ENCODE data around the gene ANKRD28.

Gene ANKRD28

DNA sequence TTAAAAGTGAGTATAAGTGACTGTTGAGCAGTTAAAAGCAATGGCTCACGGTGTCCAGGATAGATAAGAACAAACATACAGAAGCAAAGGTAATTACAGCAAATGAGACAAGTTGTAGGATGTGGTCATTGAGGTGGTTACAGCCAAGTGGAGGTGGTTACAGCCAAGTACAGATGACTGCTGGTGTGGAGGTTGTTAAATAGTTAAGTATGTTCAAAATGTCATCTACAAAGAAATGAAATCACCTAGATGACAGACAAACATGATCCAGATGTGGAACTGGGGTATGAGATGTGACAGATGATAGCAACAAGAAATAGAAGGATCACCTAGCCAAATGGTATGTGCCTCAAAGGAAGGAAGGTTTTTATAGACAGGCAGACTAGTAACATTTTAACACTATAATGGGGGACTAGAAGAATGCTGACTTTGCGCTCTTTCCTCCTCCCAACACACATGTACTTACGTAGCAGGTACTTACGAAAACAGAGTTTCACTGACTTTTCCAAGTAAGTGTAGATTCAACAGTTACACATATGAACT is 6.8 kb upstream of the ANKRD28 start:
- in situ Hi-C loops (cut with MboI; ENCODE audit: low sequenced_read_pairs) = no loop called here

DNA sequence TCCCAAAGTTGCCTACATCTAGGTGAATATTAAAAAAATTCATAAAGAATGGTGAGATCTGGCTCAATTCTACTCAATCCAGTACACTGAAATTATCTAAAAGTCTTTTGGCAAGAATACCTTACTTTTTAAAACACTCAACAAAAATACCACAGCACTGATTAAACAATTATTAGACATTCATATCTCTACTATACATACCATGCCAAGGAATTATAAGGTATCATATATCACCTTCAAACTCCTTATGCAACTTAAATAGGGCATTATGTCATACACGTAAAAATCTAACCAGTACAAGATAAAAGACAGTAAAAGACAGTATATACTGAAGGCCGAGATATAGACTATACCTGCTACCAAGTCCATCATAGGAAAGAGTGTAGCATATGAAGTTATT is 6.1 kb upstream of the ANKRD28 start:
- in situ Hi-C loops (cut with MboI; ENCODE audit: low sequenced_read_pairs) = no loop called here

DNA sequence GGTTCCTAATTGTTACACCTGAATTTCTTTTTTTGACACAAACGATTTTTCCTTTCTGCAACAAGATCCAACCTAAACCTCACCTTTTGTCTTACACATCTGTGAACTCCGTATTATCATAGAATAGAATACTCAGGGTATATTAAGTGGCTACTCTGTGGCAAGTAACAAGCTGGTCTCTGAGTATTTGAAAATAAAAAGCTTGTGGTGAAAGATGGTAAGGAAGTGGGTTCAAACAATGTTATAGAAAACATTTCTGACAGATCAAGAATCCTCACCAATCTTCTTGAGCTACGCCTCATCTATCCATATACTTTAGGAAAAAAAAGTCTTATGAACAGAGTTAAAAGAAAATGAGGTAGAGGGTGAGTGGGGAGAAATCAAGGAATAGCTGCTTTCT is 3.5 kb upstream of the ANKRD28 start:
- in situ Hi-C loops (cut with MboI; ENCODE audit: low sequenced_read_pairs) = no loop called here

DNA sequence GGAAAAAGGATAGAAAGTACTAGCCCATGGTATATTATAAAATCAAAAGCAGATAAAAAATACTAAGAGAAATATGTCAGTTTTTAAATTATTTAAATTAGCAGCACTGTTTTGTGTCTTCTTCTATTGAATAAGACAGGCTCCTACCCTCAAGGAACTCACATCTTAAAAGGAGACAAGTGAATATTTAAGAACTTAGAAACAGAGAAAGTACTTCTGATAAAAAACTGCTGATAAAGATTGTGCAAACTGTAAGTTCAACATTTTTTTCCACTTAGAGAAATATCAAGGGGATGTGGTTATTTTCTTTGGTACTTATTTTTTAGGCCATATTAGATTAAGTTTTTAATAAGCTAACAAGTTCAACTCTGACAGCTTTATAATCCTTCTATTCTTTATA is 3.0 kb upstream of the ANKRD28 start:
- in situ Hi-C loops (cut with MboI; ENCODE audit: low sequenced_read_pairs) = no loop called here

DNA sequence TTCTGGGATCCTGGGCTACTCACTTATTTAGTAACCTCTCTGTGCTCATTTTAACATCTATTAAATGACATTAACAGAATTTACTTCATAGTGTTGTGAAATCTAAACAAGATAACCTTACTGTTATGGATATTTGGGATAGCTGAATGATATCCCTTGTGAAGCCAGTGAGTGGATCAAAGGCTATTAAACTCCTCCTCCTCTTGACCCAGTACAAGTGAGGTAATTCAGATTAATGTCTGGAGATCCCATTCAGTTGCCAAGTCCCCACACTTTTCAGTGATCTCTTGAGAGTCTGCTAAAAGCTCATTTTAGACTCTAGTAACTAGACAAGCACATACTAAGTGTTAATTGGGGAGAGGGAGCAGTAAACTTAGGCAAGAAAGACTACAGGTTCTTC is 2.5 kb upstream of the ANKRD28 start:
- in situ Hi-C loops (cut with MboI; ENCODE audit: low sequenced_read_pairs) = no loop called here

DNA sequence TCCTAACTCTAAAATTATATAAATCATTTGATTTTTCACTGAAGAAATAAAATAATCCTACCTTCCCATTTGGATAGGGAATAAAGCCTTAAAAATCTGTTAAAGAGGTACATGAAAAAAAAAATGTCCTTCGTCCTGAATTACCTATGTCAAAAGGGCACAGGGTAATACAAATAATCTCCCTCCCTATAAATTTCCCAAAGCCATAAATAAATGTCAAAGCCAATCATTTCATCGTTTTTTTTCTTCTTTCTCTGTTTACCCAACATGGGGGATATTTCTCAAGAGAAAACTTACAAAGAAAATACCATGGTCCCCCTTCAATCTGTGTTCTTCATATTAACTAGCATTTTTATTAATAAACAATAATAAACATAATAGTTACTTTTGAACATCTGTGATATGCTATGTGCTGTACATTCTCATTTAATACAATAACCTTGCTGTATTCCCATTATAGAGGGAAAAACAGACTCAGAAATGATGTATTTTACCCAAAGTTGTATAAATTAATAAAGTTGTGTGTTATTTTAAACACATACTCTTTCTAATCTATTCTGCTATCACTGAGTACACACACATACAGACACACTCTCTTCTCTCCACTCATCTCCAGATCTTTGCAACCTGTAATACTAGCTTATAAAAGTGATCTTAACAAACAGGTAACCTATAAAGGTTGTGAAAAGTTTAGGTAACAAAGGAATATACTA is 910 bp upstream of the ANKRD28 start:
- in situ Hi-C loops (cut with MboI; ENCODE audit: low sequenced_read_pairs) = no loop called here

DNA sequence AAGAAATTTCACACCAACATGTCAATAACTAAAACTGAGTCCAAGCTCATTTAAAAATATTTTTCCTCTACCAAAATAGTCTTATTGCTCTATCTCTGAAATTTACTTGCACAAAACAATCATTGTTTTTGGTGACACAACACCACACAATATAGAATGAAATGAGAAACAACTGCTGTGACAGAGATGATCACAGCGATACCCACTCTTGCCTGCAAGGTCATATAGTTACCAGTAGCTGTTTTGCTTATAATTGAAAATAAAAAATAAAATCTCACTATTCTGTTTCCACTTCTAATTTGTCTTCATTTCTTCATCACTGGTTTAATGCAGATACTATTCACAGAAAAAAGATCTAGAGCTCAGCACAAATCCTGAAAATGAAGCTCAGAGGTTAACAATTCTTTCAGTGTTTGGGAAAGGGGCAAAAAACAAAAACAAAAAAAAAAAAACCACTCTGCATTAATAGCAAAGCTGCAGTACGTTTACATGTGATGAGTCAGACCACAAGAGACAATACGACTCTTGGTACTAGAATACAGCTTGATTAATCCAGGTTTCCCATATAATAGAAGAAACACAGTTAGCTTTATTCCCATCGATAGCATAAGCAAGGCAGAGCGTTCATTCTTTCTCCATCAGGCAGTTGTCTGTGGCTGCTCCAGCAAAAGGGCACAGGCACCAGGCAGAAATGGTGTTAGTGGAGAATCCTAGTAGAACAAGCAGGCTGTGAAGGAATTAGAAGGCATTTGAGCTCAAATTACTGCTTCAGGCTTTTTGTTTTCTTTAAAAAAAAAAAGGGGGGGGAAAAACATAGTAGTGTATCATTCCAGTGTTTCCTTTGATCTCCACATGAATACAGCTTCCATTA is 773 bp downstream of the ANKRD28 start:
- in situ Hi-C loops (cut with MboI; ENCODE audit: low sequenced_read_pairs) = no loop called here

DNA sequence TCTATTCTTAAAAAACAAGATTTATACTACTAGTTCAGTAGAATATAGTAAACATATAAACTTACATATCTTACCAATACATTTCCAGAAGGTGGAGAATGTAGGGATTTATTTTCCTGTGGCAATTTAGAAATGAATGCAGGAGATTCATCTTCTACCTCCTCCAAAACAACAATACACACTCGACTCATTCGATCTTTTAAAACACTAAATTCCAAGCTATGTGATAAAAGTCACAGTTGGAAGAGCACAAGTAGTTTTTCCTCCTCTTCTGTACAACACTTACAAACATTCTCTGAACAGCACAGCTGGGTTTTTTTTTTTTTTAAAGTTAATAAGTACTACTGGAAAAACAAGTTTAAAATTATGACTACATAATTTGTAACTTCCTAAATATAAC is 1.4 kb downstream of the ANKRD28 start:
- in situ Hi-C loops (cut with MboI; ENCODE audit: low sequenced_read_pairs) = no loop called here

DNA sequence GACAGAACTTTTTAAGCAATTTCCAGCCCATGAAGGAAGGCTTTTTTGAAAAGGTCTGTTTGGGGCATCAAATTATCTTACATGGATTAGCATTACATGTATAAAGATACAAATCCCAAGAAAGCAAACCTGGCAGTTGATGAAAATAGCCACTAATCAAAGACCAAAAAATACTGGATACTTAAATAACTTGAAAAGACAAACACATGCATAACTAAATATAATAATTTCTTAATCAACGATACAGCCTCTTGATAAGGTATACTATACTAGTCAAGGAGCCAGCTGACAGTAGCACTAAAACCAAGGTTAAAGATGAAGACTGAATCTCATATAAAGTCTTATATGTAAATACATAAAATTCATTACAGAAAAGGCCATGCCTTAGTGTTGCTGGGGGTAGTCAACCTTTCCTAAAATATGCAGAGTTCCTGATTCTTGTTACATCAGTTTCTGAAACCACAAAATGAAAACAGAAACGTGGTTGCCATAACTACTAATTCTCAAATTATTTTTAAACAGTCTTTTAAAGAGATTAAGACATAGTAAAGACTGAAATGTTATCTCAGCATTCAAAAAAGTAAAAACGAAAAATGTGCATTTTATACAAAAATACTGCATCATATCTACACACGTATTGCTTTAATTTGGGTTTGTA is 2.0 kb downstream of the ANKRD28 start:
- in situ Hi-C loops (cut with MboI; ENCODE audit: low sequenced_read_pairs) = no loop called here

DNA sequence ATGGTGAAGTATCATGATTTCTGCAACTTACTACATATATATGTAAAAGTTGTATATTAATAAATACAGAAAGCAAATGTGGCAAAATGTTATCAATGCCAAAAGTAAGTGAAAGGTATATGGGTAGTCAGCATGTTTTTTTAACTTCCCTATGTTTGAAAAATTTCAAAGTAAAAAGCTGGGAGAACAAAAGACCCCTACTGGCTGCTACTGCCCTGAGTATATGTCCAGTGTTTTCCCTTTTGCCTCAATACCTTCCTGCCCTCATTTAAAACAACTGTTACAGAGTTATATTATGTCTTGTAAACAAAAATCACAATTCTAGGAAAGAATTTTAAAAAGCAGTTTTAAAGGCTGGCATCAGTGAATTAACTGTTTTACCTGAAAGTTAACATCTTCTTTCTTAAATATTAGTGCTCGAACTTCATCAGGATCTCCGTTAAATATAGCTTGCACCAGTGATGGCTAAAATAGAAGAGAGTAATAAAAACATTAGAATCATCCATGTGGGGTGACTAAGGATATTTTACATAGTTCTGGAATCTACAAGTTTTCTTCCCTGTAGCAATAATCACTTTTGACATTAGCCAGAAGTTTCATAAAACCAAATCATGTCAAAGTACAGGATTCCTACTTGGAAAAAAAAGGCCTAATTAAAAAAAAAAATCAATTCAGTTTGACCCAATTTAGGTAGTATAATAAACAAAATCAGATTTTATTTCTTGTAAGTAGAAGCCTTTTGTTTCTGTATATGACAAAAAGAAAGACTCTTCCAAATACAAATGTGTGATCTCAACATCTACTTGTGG is 2.7 kb downstream of the ANKRD28 start:
- in situ Hi-C loops (cut with MboI; ENCODE audit: low sequenced_read_pairs) = no loop called here

DNA sequence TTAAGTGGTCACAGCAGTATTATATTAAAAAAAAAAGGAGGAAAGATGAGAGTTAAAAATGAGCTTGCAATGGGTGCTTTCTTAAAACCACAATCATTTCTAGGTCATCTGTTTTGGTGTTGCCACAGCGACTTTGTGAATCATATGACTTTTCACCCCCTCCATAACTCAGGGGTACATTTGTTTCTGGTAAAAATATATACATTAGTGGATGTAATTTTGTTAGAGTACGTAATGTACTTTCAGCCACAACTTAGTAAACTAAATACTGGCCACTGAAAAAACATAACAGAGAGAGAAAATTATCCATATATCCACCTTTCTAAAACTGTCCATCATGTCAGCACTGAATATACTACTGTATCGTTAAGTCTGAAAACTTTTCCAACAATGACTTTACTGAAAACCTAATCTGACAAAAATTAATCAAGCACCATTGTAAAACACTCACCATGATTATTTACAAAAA is 3.4 kb downstream of the ANKRD28 start:
- in situ Hi-C loops (cut with MboI; ENCODE audit: low sequenced_read_pairs) = no loop called here

DNA sequence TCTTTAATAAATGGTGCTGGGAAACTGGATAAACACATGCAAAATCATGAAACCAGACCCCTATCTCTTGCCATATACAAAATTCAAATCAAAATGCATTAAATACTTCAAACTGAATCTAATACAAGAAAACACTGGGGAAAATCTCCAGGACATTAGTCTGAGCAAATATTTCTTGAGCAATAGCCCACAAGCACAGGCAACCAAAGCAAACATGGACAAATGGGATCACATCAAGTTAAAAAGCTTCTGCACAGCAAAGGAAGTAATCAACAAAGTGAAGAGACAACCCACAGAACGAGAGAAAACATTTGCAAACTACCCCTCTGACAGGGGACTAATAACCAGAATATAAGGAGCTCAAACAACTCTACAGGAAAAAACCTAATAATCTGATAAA is 6.3 kb downstream of the ANKRD28 start:
- in situ Hi-C loops (cut with MboI; ENCODE audit: low sequenced_read_pairs) = no loop called here

DNA sequence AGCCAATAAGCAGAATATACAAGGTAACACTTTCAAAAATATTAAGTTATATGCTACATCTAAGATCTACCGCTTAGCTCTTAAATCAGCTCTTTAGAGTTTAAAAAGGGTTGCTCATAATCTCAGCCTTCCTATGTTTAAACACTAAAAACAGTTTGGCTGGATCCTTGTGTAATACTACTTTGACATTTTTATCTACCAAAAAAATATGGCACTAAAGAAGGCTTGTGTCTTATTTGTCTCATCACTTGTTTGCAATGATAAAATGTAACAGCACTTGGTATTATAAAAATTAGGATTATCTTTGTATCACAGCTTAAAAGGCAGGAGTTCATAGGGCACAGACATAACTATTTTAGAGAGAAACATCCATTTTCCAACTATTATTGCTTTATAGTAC is 9.8 kb downstream of the ANKRD28 start:
- in situ Hi-C loops (cut with MboI; ENCODE audit: low sequenced_read_pairs) = no loop called here

DNA sequence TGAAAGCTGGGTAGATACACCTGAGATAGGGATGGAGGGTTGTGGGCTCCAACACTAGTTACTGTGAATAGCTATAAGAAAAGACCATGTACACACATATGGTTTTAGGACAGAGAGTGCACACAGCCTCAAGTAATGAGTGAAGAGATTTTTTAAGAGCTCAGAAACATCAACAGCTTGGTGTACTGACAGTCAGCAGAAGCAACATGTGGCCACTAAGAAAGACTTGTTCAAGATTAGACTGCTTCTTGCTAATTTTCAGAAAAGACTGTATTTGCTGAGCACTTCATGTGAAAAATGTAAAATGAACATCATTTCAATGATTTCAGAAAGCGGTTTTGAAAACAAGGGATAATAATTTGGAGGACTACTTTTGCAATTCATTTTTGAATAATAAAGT is 10.3 kb downstream of the ANKRD28 start:
- in situ Hi-C loops (cut with MboI; ENCODE audit: low sequenced_read_pairs) = no loop called here

DNA sequence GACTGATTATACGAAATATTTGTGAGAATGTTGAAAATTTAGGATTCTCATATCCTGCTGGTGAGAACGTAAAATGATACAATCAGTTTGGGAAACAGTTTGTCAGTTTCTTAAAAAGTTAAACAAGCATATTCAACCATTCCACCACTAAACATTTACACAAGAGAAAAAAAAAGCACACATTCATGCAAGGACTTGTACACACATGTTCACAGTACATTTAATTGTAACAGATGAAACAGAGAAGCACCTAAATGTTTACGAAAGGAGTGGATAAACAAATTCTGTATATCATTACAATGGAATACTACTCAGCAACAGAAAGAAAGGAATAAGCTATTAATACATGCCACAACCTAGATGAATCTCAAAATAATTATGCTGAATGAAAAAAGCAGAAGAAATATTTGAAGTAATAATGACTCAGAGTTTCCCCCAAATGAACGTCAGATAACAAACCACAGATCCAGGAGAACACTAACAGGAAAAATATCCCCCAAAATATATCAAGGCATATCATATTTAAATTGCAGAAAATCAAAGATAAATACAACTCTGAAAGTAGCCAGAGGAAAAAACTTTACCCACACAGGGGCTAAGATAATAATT is 14.3 kb downstream of the ANKRD28 start:
- in situ Hi-C loops (cut with MboI; ENCODE audit: low sequenced_read_pairs) = no loop called here

DNA sequence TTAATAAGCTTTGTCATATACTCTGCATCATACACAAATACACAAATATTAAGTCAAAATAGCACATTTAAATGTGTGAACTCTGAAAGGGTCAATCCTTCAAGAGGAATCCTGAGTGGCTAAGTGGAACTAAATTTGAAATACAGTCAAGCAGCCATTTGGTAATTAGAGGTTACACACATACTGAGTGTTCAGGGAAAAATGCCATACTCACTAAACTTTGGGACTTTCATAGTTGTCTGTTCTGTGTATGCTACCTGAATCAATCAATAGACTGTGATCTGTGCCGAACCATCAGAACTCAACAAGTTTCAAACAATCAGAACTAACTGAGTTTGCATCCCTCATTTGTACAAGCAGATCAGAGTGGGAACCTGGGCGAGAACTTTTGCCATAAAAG is 15.3 kb downstream of the ANKRD28 start:
- in situ Hi-C loops (cut with MboI; ENCODE audit: low sequenced_read_pairs) = no loop called here

DNA sequence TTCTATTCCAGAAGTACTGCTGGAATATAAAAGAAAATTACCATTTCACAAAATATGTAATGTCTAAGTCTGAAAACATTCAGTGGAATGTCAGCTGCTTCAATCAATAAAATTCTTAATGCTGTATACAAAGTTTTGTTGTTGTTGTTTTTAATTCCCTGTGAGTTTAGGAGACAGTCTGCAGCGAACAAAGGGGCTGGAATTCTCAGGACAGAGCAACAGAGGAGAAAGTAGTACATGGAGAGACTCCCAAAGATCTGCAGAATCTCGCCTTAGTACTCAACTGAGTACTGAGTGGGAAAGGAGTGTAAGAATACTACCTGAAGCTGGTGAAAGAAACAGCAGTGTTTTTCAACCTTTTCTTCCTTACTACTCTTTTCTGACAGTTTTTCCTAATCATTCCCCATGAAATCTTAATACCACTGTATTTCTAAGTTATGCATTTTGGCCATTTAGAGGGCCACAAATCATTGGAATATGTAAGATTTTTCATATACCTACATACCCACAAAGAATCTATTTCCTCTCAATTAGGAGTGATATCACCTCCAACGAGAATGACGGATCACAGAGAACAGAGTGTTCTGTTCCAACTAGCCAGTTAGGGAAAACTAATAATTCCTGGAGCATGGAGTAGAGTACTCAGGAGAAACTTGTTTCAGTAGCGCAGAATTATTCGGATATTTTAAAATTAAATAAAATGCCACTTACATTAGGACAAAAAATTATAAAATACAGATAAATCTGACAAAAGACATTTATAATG is 16.0 kb downstream of the ANKRD28 start:
- in situ Hi-C loops (cut with MboI; ENCODE audit: low sequenced_read_pairs) = no loop called here

DNA sequence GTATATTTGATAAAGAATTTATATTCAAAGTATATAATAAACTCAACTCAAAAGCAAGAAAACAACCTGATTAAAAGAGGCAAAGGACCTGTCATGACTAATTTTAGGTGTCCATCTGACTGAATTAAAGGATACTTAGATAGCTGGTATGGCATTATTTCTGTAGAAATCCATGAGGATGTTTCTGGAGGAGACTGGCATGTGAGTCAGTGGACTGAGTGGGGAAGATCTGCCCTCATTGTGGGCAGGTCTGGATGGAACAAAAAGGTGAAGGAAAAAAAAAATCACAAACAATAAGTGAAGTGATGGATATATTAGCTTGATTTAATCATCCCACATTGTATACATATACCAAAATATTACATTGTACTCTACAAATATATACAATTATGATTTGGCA is 16.6 kb downstream of the ANKRD28 start:
- in situ Hi-C loops (cut with MboI; ENCODE audit: low sequenced_read_pairs) = no loop called here

DNA sequence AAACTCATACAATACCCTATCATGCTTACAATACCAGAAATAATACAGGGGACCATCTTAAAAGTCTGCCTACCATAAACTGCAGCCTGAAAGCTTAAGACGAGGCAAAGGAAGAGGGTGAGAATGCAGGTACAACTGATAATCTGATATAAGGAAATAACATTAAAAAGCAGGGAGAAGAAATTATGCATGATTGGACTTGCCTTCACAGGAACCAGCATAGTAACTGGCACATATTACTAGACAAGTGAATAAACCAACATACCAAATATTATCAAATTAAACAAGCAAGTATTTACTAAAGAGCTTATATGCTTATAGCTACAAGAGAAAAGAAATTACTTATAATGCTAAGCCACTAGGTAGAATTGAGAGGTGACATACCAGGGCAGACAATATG is 18.7 kb downstream of the ANKRD28 start:
- in situ Hi-C loops (cut with MboI; ENCODE audit: low sequenced_read_pairs) = no loop called here

Measured in HL-60/S4 treated with phorbol 12-myristate 13-acetate at 8.2 ng/mL for 4 days and 3 days (cell line).